ENCODE measurements around the gene KCNK15.

DNA sequence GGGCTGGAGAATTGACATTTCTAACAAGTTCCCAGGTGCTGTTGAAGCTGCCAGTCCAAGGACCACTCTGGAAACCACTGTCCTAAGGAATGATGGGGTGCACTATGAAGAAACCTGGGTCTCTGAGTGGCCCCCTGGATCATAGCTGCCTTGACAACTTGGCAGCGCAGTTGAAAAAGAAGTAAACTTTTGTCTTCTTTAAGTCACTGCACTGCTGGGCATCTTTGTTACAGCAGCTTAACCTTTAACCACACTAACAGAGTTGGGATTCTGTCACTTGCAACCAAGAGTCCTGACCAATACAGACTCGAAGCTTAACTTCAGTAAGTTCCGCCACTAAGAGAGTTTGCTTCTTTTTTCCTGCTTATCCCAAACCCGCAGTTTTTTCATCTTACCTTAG lies 8.5 kb upstream of the KCNK15 start:
- TF ChIP-seq CTCF (optimal IDR thresholded peaks at IDR 0.05 in 1 of 3, IDR thresholded peaks at IDR 0.05 in 1 of 3, conservative IDR thresholded peaks at IDR 0.05 in 1 of 3; ENCODE audit: extremely low read depth in 1 of 3, insufficient read depth in 2 of 3, low read length in 3 of 3) (no peak), EZH2 (IDR thresholded peaks at IDR 0.05; ENCODE audit: low read length) (no peak)

All from keratinocyte (primary cell).